Stimulated activated CD8-positive, alpha-beta memory T cell treated with anti-CD3 and anti-CD28 coated beads, Interleukin-15, amount 100 ng/mL, for 1 hour (primary cell): Measurements from ENCODE around the gene BEGAIN.

Source experiments
- DNase-seq: peaks from one replicate; pipeline ENCODE4 v3.0.0-alpha.2; 2020; ENCODE audit warnings: low read depth

The BEGAIN gene

DNA sequence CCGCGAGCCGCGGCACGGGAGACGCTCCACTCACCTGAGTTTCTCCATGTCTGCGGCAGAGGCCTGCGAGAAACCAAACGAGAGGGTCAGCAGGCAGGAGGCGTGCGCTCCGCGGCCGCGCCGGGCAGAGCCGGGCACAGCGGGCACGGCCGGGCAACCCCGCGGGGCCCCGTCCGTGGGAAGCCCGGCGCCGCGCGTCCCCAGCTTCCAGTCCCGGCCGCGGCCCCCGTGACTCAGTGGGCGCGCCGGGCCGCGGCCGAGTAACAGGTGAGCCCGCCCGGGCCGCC, 19.4 kb downstream of the BEGAIN start:
- no peak for DNase-seq

DNA sequence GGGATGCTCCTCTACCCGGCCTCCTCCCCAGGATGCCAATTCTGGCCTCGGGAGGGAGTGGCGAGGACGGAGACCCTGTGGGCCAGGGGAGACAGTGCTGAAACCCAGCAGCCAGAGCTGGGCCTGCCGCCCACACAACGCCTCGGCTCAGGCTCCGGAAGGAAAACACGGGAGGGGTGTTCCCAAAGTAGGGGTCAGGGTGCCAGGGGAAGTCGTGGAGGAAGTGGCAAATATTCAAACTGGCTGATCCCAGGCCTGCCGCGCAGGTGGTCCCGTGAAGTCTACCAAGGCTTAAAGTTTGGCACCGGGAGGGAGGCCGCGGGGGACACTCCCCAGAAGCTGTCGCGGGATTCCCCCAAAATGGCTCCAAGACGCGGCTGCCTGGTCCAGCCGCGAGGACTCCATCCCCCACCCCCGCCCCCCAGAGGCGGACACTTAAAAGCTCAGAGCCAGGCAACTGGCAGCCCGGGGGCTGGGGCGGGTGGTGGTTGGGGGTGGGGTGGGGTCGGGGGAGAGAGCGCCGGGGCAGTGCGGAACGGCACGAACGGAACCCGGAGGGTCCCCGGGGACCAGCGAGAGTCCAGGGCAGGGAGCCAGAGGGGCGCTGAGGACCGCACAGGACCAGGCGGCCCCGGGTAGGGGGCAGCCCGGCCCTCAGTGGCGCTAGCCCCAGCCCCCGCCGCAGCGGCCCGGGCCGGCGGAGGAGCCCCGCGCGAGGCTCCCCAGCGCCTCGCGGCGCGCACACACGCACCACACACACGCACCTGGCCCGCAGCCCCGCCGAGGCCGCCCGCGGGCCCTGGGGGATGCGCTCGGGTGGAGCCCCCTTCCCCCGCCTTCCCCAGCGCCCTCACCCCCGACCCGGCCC, 20.0 kb downstream of the BEGAIN start:
- DNase-seq = no peak

DNA sequence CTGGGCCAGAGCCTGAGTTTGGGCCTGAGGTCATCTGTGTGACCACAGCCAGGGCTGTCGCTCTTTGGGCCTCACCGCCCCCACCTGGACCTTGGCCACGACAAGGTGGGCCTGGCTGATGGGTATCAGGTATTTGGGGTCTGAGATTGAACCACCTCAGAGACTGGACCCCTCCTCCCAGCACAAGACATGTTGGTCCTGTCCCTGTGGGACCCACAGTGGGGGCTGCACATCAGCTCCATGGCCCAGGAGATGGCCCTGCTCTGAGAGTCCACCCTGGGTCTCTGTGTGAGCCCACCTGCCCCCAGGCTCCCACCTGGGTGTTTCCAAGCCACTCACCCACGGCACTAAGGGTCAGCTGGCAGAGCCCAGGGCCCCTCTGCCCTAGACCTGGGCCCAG, 20.6 kb downstream of the BEGAIN start:
- DNase-seq = no peak

DNA sequence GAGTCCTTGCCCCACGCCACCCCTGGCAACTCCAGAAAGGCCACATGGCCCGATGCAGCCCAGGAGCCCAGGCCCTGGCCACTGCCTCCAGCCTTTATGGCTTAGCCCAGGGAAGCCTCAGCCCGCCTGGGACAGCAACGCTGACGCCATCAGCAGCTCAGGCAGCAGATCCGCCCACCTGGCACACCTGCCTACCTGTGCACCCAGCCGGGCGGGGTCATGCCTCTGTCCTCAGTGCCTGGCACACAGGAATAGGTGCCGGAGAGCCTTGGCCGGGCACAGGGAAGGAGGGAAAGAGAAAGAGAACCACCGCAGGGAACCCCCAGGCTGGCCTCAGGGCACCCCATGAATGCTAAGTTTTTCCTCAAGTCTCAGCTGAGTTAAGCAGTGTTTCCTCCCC, 21.1 kb downstream of the BEGAIN start:
- DNase-seq = no peak

DNA sequence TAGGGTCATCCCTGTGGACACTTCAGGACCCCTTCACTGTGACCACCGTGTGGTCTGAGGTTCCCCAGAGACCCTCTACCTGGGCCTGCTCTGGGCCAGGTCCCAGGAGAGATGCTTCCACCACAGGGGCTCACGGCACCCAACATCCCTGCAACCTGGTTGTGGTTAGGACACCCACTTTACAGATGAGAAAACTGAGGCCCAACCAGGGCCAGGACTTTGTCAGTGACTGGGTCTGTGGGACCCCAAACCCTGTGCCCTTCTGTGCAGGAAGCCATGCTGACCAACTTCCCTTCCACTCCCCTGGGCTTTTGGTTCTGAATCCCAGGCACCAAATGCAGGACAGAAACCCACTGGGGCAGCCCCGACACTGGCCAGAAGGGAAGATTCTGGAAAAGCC, 21.6 kb downstream of the BEGAIN start:
- no peak for DNase-seq

DNA sequence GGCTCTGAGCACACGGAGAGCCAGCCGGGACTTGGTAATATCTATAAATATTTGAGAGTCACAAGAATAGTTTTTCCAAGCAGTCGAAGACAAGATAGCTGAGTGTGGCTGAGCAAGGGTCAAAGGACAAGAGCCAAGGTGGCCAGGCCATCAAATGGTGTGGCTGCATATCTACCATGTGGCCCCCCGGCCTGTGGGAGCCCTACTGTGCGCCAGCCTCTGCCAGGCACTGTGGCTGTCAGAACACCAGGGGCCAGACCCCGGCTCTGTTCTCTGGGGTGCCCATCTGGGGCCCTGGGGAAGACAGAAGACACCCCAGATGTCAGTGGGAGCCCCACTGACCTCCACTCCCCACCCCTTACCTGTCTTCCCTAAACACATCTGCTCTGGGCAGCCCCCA, 22.7 kb downstream of the BEGAIN start:
- no peak for DNase-seq

DNA sequence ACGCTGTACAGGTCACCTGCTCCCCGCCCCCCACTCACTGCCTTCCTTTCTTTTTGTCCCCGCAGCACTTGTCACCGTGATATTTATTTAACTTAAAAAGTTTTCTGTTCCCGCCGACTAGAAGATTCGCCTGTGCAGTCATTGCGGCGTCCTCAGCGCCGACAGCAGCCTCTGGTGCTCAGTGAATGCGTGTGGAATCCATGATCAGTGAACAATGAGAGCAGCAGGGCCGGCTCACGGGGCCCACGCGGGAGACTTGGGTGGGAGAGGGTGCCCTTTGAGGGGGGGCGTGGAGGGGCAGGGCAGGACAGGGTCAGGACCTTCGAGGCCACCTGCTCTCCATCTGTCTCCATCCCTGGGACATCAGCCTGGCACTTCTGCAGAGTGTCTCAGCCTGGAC, 24.5 kb downstream of the BEGAIN start:
- DNase-seq = no peak

DNA sequence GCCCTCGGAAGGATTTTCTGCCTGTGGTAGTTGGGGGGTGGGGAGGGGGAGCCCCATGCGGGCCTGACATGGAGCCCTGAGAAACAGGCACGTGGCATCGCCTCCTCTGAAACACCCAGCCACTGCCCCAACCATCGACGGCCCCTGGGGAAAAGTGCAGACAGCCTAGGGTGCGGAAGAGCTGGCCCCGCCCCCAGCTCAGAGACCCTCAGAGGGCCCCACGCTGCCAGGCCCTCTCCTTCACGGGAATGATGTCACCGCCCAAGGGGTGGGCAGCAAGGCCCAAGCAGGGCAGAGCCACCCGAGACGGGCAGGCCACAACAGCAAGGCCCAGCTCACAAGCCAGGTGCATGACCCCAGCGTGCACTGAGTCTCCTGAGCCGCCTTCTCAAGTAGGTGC, 26.2 kb downstream of the BEGAIN start:
- no peak for DNase-seq

DNA sequence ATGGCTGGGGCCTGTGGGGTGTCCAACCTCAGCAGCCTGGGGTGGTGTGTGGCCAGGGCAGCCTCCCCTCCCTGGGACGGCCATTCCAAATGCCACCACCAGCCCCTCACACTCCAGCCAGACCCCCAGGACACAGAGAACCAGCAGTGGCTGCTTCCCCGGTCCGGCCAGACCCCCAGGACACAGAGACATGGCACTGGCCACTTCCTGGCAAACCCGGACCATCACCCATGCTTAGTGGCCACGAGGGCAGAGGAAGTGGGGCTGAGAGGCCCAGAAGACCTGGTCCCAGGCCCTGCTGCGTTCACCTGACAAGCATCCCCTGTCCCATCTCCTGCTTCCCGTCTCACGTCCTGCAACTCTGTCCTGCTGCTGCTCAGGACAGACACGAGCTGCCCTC, 26.7 kb downstream of the BEGAIN start:
- no peak for DNase-seq

DNA sequence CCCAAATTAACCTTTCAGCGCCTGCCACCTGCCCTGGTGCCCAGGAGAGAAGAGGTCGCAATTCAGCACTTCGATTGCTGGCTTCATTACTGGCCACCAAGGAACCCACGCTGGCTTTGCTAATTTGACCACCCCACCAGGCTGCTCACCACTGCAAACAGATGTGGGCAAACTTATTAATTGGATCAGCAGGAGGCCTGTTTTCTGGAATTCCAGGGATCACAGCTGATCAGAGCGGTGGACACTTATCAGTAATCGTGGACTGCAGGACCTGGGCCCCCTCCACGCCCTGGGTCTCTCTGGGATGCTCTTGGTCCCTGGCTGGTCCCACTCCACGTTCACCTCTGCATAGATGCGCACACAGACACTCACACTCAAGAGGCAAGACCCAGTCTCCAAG, 27.8 kb downstream of the BEGAIN start:
- DNase-seq = no peak

DNA sequence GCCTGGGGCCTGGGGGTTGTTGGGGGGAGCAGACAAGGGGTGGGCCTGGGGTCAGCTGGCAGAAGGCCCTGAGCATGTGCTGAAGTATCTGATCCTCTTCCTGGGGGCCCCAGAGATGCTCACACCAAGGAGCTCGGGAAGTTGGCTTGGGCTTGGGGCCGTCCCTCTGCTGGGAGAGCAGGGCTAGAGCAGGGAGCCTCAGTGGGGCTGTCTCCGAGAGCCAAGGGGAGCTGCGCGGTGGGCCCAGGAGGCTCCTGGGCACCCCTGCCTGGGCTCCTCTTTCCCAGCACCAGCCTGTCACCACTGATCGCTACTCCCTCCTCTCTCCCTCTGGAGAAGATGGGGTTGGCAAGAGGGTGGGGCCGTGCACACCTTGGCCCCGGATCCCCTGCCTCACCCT, 28.3 kb downstream of the BEGAIN start:
- no peak for DNase-seq

DNA sequence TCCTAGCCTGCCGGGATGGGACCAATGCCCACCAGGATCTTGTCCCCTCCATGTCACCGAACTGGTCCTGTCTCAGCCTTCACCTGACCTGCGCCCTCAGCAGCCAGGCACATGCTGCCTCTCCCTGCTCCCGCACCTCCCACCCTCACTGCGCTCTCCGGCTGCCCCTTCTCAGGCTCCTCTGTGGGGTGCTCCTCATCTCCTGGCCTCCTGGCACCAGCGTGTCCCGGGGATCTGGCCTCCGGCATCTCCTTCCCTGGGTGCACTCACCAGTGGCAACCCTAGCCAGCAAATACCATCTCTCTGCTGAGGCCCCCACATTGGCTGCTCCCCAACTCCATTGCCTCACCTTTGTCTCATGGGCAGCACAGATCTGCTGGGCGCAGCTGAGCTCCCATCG, 29.0 kb downstream of the BEGAIN start:
- DNase-seq = no peak

DNA sequence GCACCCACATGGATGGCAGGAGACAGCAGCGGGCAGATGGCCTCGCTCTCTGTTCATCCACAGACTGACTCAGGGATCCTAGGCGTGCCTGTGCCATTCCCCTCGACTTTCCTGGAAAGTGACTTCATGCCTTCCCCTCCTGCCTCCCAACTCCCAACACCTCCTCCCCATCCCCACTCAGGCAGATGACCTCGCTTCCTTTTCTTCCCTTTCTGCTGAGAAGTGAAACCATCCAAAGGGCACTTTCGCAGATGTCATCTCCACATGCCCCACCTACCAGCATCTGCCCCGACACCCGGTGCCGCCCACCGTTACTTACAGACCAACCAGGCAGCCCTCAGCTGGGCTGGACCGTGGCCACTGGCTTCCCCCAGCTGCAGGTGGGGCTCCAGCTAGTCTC, 29.6 kb downstream of the BEGAIN start:
- no peak for DNase-seq

DNA sequence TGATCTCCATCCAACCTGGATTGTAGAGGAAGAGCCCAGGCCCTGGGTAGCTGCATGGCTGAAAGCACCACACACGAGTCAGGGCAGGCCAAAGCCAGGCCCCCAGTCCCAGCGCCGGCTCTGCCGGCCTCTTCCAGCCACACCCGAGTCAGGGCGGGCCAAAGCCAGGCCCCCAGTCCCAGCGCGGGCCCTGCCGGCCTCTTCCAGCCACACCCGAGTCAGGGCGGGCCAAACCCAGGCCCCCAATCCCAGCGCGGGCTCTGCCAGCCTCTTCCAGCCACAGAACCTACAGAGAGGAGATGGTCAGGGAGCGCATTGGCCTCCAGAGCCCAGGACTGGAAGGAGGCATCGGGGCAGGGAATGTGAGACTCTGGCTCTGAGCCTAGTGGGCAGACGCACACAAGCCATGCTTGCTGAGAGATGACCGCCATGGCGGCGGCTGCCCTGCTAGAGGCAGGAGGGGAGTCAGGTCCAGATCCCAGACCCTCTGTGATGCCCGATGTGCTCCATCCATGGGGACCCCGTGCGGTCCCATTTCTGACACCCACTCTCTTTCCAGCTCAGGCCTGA, 30.2 kb downstream of the BEGAIN start:
- DNase-seq = no peak

DNA sequence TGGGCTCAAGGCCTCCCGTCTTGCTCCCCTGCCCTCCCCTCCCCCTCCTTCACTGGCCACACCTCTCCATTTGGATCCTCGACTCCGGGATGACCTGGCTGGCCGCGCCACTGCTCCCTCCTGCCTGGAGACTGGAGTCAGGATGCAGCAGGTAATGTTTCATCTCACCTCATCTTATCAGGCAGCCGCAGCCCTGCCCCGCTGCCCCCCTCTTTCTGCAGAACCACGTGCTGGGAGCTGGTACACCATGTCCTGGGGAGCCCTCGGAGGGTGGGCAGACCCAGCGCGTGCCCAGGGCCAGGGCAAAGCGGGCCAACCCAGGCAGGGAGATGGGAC, 31.1 kb downstream of the BEGAIN start:
- no peak for DNase-seq

DNA sequence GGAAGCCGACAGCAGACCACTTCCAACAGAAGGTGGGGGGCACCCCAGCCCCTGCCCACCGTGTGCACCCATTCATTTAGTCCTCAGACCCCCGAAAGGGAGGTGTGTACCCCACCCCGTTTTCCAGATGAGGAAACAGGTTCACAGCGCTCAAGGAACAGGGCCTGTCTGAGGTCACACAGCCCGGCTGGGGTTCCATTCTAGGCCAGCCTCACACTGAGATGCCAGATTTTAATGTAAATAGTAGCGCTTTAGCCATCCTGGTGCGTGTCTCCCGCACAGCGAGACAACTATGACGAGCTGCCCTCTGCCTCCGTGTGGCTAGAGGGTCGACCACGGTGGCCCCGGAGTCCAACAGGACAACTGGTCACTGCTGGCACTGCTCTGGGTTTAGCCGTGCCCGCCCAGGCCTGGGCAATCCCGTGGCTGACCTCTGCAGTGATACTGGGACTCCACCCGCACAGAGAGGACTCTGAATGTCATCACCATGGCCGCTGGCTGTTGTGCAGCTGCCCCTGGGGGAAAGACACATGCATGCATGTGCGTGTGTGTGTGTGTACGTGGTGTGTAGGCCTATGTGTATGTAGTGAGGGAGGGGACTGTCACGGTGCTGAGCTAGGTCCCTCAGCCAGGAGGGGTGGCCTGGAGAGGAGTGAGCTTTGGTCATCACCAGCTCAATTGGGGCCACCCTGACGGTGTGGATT, 31.6 kb downstream of the BEGAIN start:
- DNase-seq = no peak

DNA sequence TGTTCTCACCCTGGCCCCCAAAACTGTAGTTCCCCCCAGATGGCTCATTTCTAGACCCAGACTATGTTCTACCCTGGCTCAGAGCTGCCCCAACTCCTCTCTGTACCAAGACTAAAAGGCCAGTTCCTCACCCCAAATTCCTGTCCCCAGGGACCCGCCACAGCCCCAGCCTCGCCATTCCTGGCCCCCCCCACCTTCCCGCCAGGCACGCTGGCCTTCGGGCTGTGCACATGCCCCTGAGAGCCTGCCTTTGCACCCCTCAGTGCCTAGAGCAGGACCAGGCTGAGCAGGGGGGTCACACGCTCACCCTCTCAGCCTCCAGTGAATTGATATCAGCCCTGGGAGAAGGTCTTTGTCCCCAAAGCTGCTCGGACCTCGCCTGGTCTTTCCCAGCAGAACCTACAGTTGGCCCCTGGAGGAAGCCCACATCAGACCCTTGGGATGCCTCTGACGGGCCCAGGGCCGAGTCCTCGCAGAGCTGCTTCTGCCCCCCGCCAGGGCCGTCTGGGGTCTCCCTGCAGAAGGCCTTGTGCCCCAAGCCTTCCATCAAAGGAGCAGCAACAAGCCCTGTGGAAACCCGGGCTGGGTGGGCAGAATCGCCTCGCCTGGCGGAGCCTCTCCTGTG, 32.4 kb downstream of the BEGAIN start:
- no peak for DNase-seq

DNA sequence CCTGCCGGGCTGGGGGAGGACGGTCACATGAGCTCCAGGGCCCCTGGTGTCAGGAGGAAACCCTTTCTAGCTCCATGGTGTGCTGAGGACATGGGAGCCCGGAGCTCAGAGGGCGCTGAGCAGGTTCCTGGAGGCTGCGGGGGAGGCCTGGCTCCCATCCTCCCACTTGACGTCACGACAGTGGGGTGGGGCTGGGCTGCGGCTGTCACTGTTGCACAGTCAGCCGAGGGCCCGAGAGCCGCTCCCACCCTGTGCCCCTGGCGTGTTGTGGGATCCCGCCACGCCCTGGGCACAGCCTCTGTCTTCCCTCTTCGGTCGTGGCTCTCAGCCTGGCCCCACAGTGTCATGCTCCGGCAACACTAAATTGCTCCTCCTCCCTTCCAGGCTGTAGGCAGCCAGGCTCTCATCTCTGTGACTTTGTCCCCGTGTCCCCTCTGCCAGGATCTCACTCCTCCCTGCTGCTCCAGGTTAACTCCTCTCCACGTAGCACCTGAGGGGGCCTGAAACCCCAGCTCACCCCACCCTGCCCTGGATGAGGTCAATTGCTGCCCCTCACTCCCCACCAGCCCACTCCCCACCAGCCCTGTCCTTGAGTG, 33.0 kb downstream of the BEGAIN start:
- no peak for DNase-seq

DNA sequence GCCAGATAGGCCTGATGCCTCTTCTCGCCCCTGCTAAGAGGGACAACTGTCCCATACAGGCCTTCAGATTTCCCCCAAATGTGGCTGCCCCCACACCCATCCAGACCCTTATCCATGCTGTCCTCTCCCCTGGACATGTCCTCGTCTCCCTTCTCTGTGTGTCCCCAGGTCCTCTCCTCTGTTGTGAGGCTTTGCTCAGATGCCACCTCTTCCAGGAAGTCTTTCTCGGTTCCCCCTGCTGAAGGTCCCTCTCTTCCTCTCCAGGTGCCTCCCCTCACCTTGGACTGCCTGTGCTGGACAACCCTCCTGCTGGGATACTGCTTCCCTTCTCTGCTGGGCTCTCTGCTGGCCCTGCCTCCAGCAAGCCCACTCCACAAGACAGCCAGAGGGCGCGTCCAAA, 33.7 kb downstream of the BEGAIN start:
- DNase-seq = no peak

DNA sequence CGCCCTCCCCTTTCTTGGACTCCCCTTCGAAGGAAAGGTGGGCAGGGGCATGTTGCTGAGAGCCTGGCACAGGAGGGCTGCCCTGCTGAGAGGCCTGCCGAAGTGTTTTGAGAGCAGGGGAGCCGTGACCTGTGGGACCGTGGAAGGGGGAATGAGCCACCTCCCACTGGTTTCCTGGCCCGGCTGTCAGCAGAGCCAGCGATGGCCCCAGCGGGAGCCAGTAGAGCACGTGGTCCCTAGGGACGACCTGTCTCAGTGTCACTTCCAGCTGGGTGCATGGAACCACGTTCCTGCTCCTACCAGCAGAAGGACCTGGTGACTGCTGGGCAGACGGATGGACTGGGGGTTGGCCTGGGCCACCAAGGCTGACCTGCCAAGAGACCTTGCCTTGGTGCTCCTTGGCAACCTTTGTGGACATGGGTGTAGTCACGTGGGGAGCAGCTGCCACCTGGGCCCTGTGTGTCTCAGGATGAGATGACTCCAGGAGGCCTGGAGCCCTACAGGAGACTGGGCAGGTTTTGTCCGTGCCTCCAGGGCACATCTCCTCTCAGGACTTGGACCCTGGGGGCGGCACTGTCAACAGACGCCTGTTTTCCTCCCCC, 34.6 kb downstream of the BEGAIN start:
- no peak for DNase-seq

DNA sequence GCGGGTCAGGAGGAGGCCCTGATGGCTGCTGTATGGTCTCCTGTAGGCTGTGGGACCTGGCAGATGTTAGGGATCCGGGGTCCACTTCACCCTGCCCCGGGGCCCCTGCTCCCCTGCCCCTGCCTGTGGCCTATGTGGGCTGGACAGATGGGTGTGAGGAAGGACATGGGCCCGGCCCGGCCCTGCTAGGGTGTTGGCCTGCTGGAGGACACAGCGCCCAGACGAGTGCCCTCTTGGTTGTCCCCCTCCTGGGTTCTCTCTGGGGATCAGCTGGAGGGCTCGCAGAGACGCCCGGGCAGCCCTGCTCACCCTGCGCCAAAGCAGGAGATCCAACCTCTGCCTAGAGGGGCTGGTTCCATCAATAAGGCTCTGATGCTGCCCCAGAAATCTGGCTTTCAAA, 36.2 kb downstream of the BEGAIN start:
- DNase-seq = no peak

DNA sequence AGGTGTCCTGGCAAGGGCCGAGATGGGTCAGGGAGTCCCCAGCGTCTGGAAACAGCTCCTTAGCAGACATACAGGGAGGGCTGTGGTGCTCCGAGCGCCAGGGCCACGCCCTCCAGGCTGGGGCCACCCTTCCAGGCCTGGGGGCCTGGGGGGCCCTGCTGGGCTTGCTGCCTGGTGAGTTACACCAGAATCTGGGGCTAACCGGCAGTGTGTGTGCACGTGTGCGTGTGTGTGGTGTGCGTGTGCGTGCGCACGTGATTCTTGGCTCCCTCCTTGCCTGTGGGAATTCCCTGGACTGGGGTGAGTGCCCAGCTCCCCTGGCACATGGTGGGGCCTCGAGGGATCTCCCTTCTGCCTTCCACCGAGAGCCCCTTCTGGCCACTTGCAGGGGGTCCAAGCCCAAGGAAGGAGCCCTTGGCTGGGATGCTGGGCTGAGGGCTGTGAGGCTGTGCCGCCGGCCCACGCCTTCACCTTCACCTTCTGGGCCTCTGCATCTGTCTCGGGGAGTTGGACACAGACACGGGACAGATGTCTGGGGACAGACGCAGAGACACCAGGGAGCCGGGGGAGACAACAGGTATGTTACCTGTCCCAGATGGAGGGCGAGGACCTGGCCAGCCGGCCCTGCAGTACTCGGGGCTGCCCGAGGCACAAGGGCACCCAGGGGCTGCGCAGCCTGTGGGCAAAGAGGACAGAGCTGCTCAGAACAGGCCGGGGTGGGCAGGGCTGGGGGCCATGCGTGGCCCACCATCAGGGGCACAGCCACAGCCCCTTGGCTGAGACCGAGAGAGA, 37.2 kb downstream of the BEGAIN start:
- DNase-seq = no peak
